Raji (cell line): ENCODE measurements around the gene PROK2.

ENCODE experiments used
- POLR2A ChIP-seq: IDR thresholded peaks from 2 replicates; pipeline ENCODE4 v1.6.1; 2011; ENCODE audit warnings: low read depth, low read length, control low read depth; ENCODE audit not compliant: insufficient read depth

Gene PROK2

GRCh38 chr3:71725271-71725991, 59.5 kb downstream of the PROK2 start, which contains the start of gene EIF4E3:
Gene EIF4E3, minus strand, starts transcription at chr3:71725402. Its CDS starts 35 bp downstream, at chr3:71725367.
- no peak for TF ChIP-seq POLR2A

GRCh38 chr3:71724584-71725270, 60.2 kb downstream of the PROK2 start:
- no peak for TF ChIP-seq POLR2A

GRCh38 chr3:71724171-71724453, 60.8 kb downstream of the PROK2 start:
- TF ChIP-seq POLR2A, result no peak

- no peak for TF ChIP-seq POLR2A
Observed at GRCh38 chr3:71723452-71724170, 61.3 kb downstream of the PROK2 start.

GRCh38 chr3:71722693-71723092, 62.3 kb downstream of the PROK2 start:
- no peak for TF ChIP-seq POLR2A
